Liver (tissue), 9 donors: ENCODE measurements around the gene ING5. TPM values are rescaled to one million over a fixed set of nuclear protein-coding genes. Genes with fewer than 3 reads are reported as not detected.

Experiments
- DNase-seq: peaks from one replicate; pipeline ENCODE4 v3.0.0-alpha.2; 2017; ENCODE audit warnings: low spot score
- H3K27ac ChIP-seq, 2 donors: one replicate each; pipeline ENCODE4 v1.7.0; 2013; ENCODE audit warnings: inconsistent platforms in 2 of 2, low read length in 2 of 2, control low read depth in 1 of 2, low read depth in 1 of 2, mild to moderate bottlenecking in 1 of 2
- H3K27me3 ChIP-seq, 4 donors: one replicate each; pipeline versions ENCODE4 v1.6.1 to v1.7.0; 2013; ENCODE audit warnings: low read length in 3 of 4, inconsistent platforms in 1 of 4, mild to moderate bottlenecking in 1 of 4, moderate library complexity in 1 of 4; ENCODE audit not compliant: control insufficient read depth in 4 of 4, insufficient read depth in 4 of 4
- H3K36me3 ChIP-seq, 4 donors: one replicate each; pipeline versions ENCODE4 v1.6.1 to v1.7.0; 2013; ENCODE audit warnings: low read length in 3 of 4, mild to moderate bottlenecking in 3 of 4, low read depth in 1 of 4, moderate library complexity in 1 of 4; ENCODE audit not compliant: control insufficient read depth in 4 of 4, insufficient read depth in 3 of 4
- H3K4me1 ChIP-seq, 4 donors: one replicate each; pipeline versions ENCODE4 v1.6.1 to v1.7.0; 2013; ENCODE audit warnings: low read length in 3 of 4, mild to moderate bottlenecking in 3 of 4, moderate library complexity in 1 of 4; ENCODE audit not compliant: control insufficient read depth in 4 of 4, insufficient read depth in 4 of 4
- H3K4me3 ChIP-seq, 3 donors: one replicate each; pipeline versions ENCODE4 v1.6.1 to v1.7.0; 2013; ENCODE audit warnings: low read length in 3 of 3, control low read depth in 1 of 3, low read depth in 1 of 3, mild to moderate bottlenecking in 1 of 3
- H3K9ac ChIP-seq, 2 donors: one replicate each; pipeline ENCODE4 v1.7.0; 2013; ENCODE audit warnings: low read length in 2 of 2, mild to moderate bottlenecking in 2 of 2, moderate library complexity in 2 of 2, control low read depth in 1 of 2, low read depth in 1 of 2
- H3K9me3 ChIP-seq, 4 donors: one replicate each; pipeline versions ENCODE4 v1.6.1 to v1.7.0; 2013; ENCODE audit warnings: low read length in 3 of 4; ENCODE audit not compliant: control insufficient read depth in 4 of 4
- ATF3 ChIP-seq: IDR thresholded peaks from 2 replicates; pipeline ENCODE4 v1.6.1; 2016; ENCODE audit warnings: antibody characterized with exemption
- CTCF ChIP-seq: fragments of 150-350 bp; IDR thresholded peaks from 2 replicates; pipeline ENCODE4 v1.5.1; 2017; ENCODE audit warnings: improper control_type of control experiment, low read depth, low read length; ENCODE audit not compliant: missing input control
- EGR1 ChIP-seq, 2 donors: IDR thresholded peaks; 2 replicates each; pipeline ENCODE4 v1.6.1; 2016 to 2018; ENCODE audit warnings: antibody characterized with exemption in 2 of 2, low read depth in 2 of 2
- FOXA1 ChIP-seq: IDR thresholded peaks from 2 replicates; pipeline ENCODE4 v1.6.1; 2016; ENCODE audit warnings: antibody characterized with exemption
- FOXA2 ChIP-seq: IDR thresholded peaks from 2 replicates; pipeline ENCODE4 v1.6.1; 2016; ENCODE audit warnings: antibody characterized with exemption
- HNF4A ChIP-seq, 2 donors: conservative IDR thresholded peaks; 2 replicates each; pipeline ENCODE4 v1.6.1; 2016; ENCODE audit warnings: antibody characterized with exemption in 2 of 2, mild to moderate bottlenecking in 2 of 2
- JUND ChIP-seq, 2 donors: IDR thresholded peaks; 2 replicates each; pipeline ENCODE4 v1.6.1; 2016; ENCODE audit warnings: antibody characterized with exemption in 2 of 2
- MAX ChIP-seq: IDR thresholded peaks from 2 replicates; pipeline ENCODE4 v1.6.1; 2016; ENCODE audit warnings: antibody characterized with exemption
- RAD21 ChIP-seq, 2 donors: IDR thresholded peaks; 2 replicates each; pipeline ENCODE4 v1.6.1; 2016; ENCODE audit warnings: antibody characterized with exemption in 2 of 2, mild to moderate bottlenecking in 2 of 2
- REST ChIP-seq: IDR thresholded peaks from 2 replicates; pipeline ENCODE4 v1.6.1; 2016; ENCODE audit warnings: antibody characterized with exemption, mild to moderate bottlenecking
- RXRA ChIP-seq, 2 donors: IDR thresholded peaks; 2 replicates each; pipeline ENCODE4 v1.6.1; 2017 to 2018; ENCODE audit warnings: antibody characterized with exemption in 2 of 2, mild to moderate bottlenecking in 1 of 2
- SP1 ChIP-seq: IDR thresholded peaks from 2 replicates; pipeline ENCODE4 v1.6.1; 2018; ENCODE audit warnings: antibody characterized with exemption, mild to moderate bottlenecking
- TAF1 ChIP-seq: conservative IDR thresholded peaks from 2 replicates; pipeline ENCODE4 v1.6.1; 2016; ENCODE audit warnings: antibody characterized with exemption, mild to moderate bottlenecking
- YY1 ChIP-seq: IDR thresholded peaks from 2 replicates; pipeline ENCODE4 v1.6.1; 2016; ENCODE audit warnings: antibody characterized with exemption, mild to moderate bottlenecking
- WGBS: extraction: QIAGEN DNeasy Blood & Tissue Kit; methylation state at CpG from one replicate; pipeline ENCODE4 v1.1.7; 2013; 5-methylcytosine and 5-hydroxymethylcytosine counted together
- polyA plus RNA-seq, 2 donors: library from polyadenylated mRNA; stranded (reverse) in 1 of 2; unstranded in 1 of 2; fragments of 200-250 nt in 1 of 2; fragments of >200 nt in 1 of 2; fragmentation: Nextera tagmentation in 1 of 2; extraction: Ambion mirVana in 1 of 2; gene quantifications; one replicate each; pipeline versions ENCODE4 v1.2.1 to v1.2.3, GENCODE V29; 2013 to 2015
- total RNA-seq, 2 donors: library from RNA; depleted of rRNA; stranded (reverse); fragments of >200 nt; gene quantifications; one replicate each; pipeline ENCODE4 v1.2.3, GENCODE V29; 2014
- donor health status: healthy.
- donor health status: healthy.
- donor health status: healthy.
- donor health status: healthy.
- donor health status: healthy.

The ING5 gene
- total and polyA plus RNA-seq, 4 donors: 7.2 to 24.2 (median 13.9) TPM

DNA sequence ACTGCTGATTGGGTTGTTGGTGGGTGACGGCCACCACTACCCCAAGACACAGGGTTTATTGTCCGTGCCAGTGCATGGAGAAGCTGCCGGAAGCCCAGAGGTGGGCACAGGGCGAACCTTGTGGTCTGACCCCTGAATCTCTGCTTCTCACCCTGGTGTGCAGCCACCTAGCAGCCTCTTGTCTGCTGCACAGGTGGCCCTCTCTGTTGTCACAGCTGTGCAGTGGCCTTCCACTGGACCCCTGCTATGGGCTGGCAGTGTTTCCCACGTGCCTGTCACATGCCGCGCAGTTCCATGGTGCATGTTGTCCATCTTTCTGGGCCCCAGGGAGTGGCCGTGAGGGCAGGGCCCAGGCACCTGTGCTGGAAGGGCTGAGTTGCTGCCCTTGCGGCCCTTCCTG lies 49.1 kb upstream of the ING5 start:
- DNase-seq: no peak
- no peak for TF ChIP-seq HNF4A (conservative IDR thresholded peaks at IDR 0.05)
- TF ChIP-seq EGR1 (IDR thresholded peaks at IDR 0.05; ENCODE audit: low read depth in 2 of 2): no peak
- TF ChIP-seq ATF3: no peak
- no peak for TF ChIP-seq FOXA1
- TF ChIP-seq REST: no peak
- no peak for TF ChIP-seq MAX
- TF ChIP-seq YY1: no peak

GRCh38 chr2:241653210-241653750 lies 48.6 kb upstream of the ING5 start:
- peaks cover 0 to 6% (median 3%) of the 10 kb centered on the region in 4 donors for H3K4me1 ChIP-seq
- TF ChIP-seq CTCF: no peak
- TF ChIP-seq REST: no peak
- TF ChIP-seq FOXA2: no peak
- TF ChIP-seq SP1: no peak
- no peak for TF ChIP-seq RAD21 (IDR thresholded peaks at IDR 0.05)
- TF ChIP-seq TAF1: no peak
- TF ChIP-seq JUND (IDR thresholded peaks at IDR 0.05): no peak
- TF ChIP-seq MAX: no peak
- TF ChIP-seq HNF4A (conservative IDR thresholded peaks at IDR 0.05): no peak
- TF ChIP-seq RXRA (IDR thresholded peaks at IDR 0.05): no peak
- DNase-seq: no peak
- H3K9me3 ChIP-seq: no peaks in the 10 kb centered on the region
- H3K27ac ChIP-seq: no peak overlapping the region
- H3K4me3 ChIP-seq: no peak overlapping the region
- H3K36me3 ChIP-seq: peaks cover 8 to 54% (median 26%) of the 10 kb centered on the region in 4 donors
- WGBS: 94% methylated on average over 13 of the region's 13 CpGs
- no peak overlapping the region for H3K9ac ChIP-seq
- H3K27me3 ChIP-seq: no peaks in the 10 kb centered on the region

More for the DNA sequence above, 49.1 kb upstream of the ING5 start:
- peaks cover 8 to 51% (median 26%) of the 10 kb centered on the region in 4 donors for H3K36me3 ChIP-seq
- H3K4me3 ChIP-seq: no peak overlapping the region
- no peak overlapping the region for H3K9ac ChIP-seq
- no peak overlapping the region for H3K27ac ChIP-seq
- WGBS: 98% methylated on average over 9 of the region's 9 CpGs
- no peaks in the 10 kb centered on the region for H3K9me3 ChIP-seq
- H3K27me3 ChIP-seq: no peaks in the 10 kb centered on the region
- peaks cover 0 to 6% (median 3%) of the 10 kb centered on the region in 4 donors for H3K4me1 ChIP-seq
